Neural cell (in vitro differentiated cells): ENCODE data around the gene PPP2R2B.

Experiments used
- EZH2 ChIP-seq: fragments of 200-600, 300-800 bp; shearing (Covaris generic), sonication (generic); IDR thresholded peaks from 2 replicates; pipeline ENCODE4 v1.6.1; 2014; ENCODE audit warnings: antibody characterized with exemption, low read length, borderline replicate concordance, mild to moderate bottlenecking; ENCODE audit not compliant: insufficient read depth, poor library complexity, severe bottlenecking
- POLR2AphosphoS5 ChIP-seq: IDR thresholded peaks from 2 replicates; pipeline ENCODE4 v1.6.1; 2012
- TF ChIP-seq, protein P1 (sequence below): fragments of 450-650 bp; IDR thresholded peaks from 2 replicates; pipeline ENCODE4 v1.5.1; 2014; ENCODE audit warnings: antibody characterized with exemption, mild to moderate bottlenecking, moderate library complexity; ENCODE audit not compliant: poor library complexity, severe bottlenecking

DNA sequence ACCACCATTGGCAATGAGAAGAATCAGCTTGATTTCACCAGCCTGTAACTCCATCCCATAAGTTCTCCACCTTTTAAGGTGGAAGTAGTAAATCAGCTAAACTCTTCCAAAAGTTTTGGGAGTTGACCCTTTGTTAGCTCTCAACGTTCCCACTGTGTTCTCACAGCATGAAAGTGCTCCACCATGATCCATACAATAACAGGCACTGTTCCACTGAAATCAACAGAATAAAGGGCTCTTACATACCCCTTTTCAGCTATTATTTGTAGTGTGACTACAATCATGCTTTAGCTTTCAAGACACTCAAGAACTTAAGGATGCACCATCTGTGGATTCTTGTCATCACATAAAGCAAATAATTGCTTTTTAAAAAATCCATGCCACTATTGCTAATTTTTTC, 81.6 kb downstream of the PPP2R2B start:
- TF ChIP-seq, protein P1, sequence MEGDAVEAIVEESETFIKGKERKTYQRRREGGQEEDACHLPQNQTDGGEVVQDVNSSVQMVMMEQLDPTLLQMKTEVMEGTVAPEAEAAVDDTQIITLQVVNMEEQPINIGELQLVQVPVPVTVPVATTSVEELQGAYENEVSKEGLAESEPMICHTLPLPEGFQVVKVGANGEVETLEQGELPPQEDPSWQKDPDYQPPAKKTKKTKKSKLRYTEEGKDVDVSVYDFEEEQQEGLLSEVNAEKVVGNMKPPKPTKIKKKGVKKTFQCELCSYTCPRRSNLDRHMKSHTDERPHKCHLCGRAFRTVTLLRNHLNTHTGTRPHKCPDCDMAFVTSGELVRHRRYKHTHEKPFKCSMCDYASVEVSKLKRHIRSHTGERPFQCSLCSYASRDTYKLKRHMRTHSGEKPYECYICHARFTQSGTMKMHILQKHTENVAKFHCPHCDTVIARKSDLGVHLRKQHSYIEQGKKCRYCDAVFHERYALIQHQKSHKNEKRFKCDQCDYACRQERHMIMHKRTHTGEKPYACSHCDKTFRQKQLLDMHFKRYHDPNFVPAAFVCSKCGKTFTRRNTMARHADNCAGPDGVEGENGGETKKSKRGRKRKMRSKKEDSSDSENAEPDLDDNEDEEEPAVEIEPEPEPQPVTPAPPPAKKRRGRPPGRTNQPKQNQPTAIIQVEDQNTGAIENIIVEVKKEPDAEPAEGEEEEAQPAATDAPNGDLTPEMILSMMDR = no peak
- TF ChIP-seq EZH2 = no peak
- no peak for TF ChIP-seq POLR2AphosphoS5
